Activated CD4-positive, alpha-beta T cell treated with anti-CD3 and anti-CD28 coated beads, Interleukin-2, amount 50 U/mL, for 48 hours (primary cell): ENCODE data around the gene STARD7.
"Not testable (repeated sequence)": the region's sequence is repeated elsewhere in the genome, so short reads cannot be mapped to it uniquely, and the experiment has no call there.

ENCODE experiments used
- DNase-seq, 2 experiments: peaks; one replicate each; pipeline ENCODE4 v3.0.0-alpha.2; 2020

Gene STARD7

GRCh38 chr2:96160366-96160765 is 48.3 kb downstream of the STARD7 start:
- DNase-seq = not testable (repeated sequence)

GRCh38 chr2:96159084-96159830 is 49.4 kb downstream of the STARD7 start:
- DNase-seq = peak; percentile 67 to 77

DNA sequence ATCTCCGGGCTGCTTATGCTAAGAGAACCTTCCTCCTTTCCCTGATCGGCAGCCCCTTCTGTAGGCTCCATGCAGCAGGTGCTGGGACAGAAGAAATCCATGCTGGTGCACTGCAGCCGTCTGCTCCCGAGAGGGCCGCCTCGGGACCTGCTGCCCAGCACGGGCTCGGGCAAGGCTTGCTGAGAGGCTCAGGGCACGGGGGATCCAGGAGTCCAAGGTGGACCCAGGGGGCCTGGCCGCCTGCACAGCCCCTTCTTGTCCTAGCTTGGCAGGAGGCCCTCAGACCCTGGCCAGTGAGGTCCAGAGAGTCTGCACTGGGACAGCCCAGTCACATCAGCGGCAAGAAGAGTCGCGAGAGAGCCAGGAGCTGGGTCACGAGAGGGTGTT is 50.1 kb downstream of the STARD7 start:
- no peak for DNase-seq

- DNase-seq = peak; percentile 98
Measured at GRCh38 chr2:96157649-96158553, 50.7 kb downstream of the STARD7 start.

GRCh38 chr2:96156926-96157648 is 51.5 kb downstream of the STARD7 start:
- peak; percentile 42 to 47 for DNase-seq

DNA sequence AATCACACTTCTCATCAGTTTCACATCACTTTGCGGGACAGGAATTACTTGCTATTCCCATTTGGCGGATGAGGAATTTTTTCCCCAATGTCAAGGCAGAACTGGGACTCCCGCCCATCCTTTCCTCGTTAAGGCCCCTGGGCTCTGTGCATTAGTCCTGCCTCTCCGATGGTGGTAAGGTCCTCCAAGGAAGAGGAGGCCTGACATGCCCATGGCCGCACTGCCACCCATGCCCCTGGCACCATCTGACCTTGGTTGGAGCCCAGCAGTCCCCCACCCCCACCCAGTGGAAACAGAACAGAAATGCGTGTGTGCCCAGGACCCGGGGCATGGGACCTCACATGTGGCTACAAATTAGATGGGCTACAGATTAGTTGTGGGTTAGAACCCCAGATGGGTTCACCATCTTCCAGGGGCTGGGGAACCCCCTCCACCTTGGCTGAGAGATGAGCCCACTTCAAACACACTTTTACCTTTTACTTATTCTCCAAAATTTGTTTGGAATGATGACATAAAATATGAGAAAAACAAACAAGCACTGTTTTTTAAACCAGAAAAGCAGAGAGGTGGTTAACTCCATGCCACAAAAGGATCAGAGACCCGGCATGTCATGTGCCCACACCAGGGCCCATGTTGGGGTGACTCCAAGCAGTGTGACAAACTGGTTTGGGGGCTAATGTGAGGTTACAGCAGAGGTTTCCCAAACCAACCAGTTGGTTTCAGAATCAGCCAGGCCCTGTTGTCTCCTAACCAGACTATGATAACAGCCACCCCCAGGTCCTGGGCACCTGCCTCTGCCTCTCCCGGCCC is 52.4 kb downstream of the STARD7 start:
- peak; percentile 66 to 77 for DNase-seq

GRCh38 chr2:96154506-96155380 is 53.9 kb downstream of the STARD7 start:
- DNase-seq = no peak

- DNase-seq = no peak
Measured at GRCh38 chr2:96153991-96154431, 54.6 kb downstream of the STARD7 start.

DNA sequence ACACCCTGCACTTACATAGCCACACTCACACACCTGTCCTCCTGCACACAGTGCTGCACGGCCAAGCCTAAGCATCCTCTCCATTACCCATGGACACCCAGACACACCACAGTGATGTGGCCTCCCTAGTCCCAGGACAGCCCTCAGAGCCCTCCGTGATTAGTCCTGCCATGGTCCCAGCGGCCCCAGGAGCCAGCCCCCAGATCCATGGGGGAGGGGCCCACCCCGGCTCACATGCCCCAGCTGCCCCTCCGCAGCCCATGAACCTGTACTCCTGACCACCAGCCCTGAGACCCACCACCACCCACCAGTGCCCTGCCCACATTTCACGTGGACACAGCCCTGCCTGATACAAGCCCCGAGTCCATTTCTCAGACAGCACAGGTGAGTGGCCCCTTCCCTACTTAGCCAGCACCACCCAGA is 55.3 kb downstream of the STARD7 start:
- DNase-seq = no peak

- no peak for DNase-seq
Measured at GRCh38 chr2:96152304-96153161, 56.1 kb downstream of the STARD7 start.

- DNase-seq = no peak
Measured at GRCh38 chr2:96151595-96152303, 56.9 kb downstream of the STARD7 start.

DNA sequence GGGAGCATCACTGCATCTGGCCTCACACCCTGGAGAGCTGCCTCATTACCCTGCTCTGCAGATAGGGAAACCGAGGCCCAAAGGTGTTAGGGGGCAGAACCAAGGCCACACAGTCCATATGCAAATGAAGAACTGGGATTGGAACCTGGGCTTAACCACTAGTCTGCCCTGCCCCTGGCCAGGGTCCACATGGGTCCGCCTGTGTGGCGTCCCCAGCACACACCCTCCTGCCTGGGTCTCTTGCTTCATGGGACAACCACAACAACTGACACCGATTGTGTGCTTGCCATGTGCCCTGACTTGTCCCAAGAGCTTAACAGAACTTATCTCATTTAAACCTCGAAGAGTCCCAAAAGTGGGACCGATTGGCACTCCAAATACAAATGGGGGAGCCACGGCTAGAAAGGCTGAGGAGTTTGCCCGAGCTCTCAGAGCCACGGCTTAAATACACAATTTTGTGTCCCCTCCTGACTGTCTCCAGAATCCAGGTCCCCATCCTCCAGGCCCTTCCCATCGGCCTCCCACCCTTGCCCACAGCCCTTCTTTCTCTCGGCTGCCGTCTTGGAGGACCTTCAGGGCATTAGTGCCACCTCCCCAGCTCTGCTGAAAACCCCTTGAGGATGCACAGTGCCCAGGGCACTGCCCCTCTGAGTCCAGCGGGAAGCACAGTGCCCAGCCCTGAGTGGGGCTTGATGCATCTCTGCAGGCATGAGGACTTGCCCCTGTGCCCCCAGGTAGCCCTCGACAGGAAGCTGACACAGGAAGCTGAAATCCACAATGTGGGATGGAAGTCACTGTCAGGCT is 57.6 kb downstream of the STARD7 start:
- no peak for DNase-seq

- DNase-seq = no peak
Measured at GRCh38 chr2:96150007-96150640, 58.5 kb downstream of the STARD7 start.

DNA sequence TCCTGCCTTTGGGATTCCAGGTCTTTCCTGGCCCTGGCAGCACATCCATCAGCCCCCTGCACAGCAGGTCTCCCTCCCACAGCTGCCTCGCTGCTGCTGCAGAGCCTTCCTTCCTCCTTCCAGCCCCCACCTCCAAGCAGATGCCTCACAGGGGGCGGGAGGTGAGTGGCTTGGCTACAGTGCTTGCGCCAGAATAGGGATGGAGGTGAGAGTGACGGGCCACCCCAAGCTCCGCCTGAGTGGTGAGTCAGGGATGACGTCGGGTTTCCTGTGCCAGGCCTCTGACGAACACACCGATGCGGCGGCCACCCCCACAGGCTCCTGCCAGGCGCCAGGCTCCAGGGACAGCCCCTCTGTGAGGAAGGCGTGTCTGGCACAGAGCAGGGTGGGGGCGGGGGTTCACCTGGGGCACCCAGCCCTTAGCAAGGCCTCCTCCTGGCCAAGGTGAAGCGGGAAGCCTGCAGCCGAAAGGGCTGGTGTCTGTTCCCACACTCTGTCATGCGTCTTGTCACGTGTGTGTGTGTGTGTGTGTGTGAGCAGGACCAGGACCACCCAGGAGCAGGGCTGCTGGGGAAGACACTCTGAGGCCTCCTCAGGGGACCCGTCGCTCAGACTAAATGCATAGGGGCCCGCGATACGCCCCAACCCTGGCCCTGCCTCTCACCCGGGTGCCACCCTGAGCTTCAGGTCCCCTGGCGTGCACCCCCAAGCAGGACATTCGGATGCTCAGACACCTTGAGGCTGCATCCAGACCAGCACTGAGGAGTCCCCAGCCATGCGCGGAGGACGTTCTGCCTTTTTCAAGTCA is 60.0 kb downstream of the STARD7 start:
- peak; percentile 98 to 99 for DNase-seq

GRCh38 chr2:96147593-96148201 is 60.9 kb downstream of the STARD7 start:
- DNase-seq = peak; percentile 53 to 67

DNA sequence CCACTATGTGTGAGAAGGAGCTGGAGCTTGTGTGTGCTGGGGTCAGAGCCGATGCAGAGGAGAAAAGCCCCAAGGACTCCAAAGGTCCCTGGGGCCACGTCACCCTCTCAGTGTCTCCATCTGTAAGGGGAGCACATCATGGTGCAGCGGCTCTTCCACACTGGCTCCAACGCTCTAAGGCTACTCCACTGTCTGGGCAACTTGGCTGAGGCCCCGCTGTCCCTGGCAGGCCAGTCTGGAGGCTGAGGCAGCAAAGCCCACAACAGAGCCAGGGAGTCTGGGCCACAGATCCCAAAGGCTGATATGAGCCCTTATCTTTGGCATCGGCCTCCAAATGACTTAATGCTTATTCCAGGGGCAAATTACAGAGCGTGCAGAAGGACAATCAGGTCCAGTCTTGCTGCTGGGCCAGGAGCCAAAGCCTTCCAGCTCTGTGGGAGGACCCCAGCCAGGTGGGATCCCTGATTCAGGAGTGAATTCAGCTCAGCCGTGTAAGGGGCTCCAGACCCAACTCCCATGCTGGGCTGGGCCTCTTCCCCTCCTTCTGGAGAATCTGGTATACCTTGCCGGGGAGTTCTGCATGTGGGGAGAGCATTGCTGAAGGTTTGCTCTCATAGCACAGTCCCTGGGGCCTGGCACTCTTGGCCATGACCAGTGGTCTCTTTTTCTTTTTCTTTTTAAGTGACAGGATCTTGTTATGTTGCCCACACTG is 61.6 kb downstream of the STARD7 start:
- no peak for DNase-seq
